ENCODE results near the gene CDIPT. TPM values are rescaled to one million over a fixed set of nuclear protein-coding genes. Genes with fewer than 3 reads are reported as not detected.

CDIPT gene
- total RNA-seq, 2 donors from 2014 or later, result 88.8 to 90.8 TPM

Other genes starting within 250 kb of the CDIPT start
- gene SPN, start 200.0 kb downstream of the CDIPT start, total RNA-seq, result 1 to 10 TPM; 1.4 to 3.7 TPM
- gene QPRT, start 184.0 kb downstream of the CDIPT start, total RNA-seq, result 10 to 100 TPM; 20.4 to 22.0 TPM
- gene C16orf54, start 117.2 kb downstream of the CDIPT start, total RNA-seq, result 1 to 10 TPM; 1.3 to 1.7 TPM
- gene ZG16, start 85.0 kb downstream of the CDIPT start, total RNA-seq, result not detected
- 10 to 100 TPM; 22.1 to 30.1 TPM for gene KIF22, start 72.5 kb downstream of the CDIPT start, total RNA-seq
- 10 to 100 TPM; 84.8 to 96.7 TPM for gene MAZ, start 56.7 kb downstream of the CDIPT start, total RNA-seq
- gene PRRT2, start 51.0 kb downstream of the CDIPT start, total RNA-seq, result 1 to 10 TPM; 2.2 to 3.0 TPM
- 10 to 100 TPM; 15.1 to 16.6 TPM for gene PAGR1, start 47.1 kb downstream of the CDIPT start, total RNA-seq
- gene MVP, start 42.8 kb downstream of the CDIPT start, total RNA-seq, result 10 to 100 TPM; 72.7 to 82.4 TPM
- 1 to 10 TPM in 1 of 2 donors, under 1 TPM in 1; 0.82 to 1.8 TPM for gene SEZ6L2, start 36.3 kb upstream of the CDIPT start, total RNA-seq
- 1 to 10 TPM in 1 of 2 donors, under 1 TPM in 1; 0.59 to 1.0 TPM for gene ASPHD1, start 37.3 kb upstream of the CDIPT start, total RNA-seq
- gene KCTD13, start 63.0 kb upstream of the CDIPT start, total RNA-seq, result 10 to 100 TPM in 1 of 2 donors, 1 to 10 TPM in 1; 7.6 to 10.1 TPM
- 10 to 100 TPM; 73.8 to 78.8 TPM for gene TMEM219, start 98.9 kb upstream of the CDIPT start, total RNA-seq
- gene TAOK2, start 110.6 kb upstream of the CDIPT start, total RNA-seq, result 10 to 100 TPM; 33.6 to 45.8 TPM
- 10 to 100 TPM; 13.0 to 18.4 TPM for gene HIRIP3, start 132.4 kb upstream of the CDIPT start, total RNA-seq
- 10 to 100 TPM; 33.6 to 35.9 TPM for gene INO80E, start 133.0 kb upstream of the CDIPT start, total RNA-seq
- under 1 TPM; 0.63 to 0.77 TPM for gene DOC2A, start 147.8 kb upstream of the CDIPT start, total RNA-seq
- gene C16orf92, start 160.0 kb upstream of the CDIPT start, total RNA-seq, result not detected
- not detected for gene TLCD3B, start 168.0 kb upstream of the CDIPT start, total RNA-seq
- 1,000 to 10,000 TPM; 2,548 to 2,783 TPM for gene ALDOA, start 202.5 kb upstream of the CDIPT start, total RNA-seq
- 10 to 100 TPM; 34.2 to 41.1 TPM for gene PPP4C, start 212.8 kb upstream of the CDIPT start, total RNA-seq
- gene TBX6, start 228.7 kb upstream of the CDIPT start, total RNA-seq, result under 1 TPM; 0.55 to 0.80 TPM
- 10 to 100 TPM; 39.5 to 54.1 TPM for gene YPEL3, start 233.0 kb upstream of the CDIPT start, total RNA-seq